Lung (tissue), 12 donors: ENCODE results near the gene S1PR3. TPM values are rescaled to one million over a fixed set of nuclear protein-coding genes. Genes with fewer than 3 reads are reported as not detected.

Experiments used
- ATAC-seq: fragments of 200-7000 bp; cut with Tn5 transposase; one replicate; pipeline ENCODE4 v1.9.1; 2020; ENCODE audit warnings: moderate number of reproducible peaks; ENCODE audit not compliant: insufficient read depth, low FRiP score
- DNase-seq, 3 donors: peaks; one replicate each; pipeline ENCODE4 v3.0.0-alpha.2; 2013 to 2017
- H3K27ac ChIP-seq, 2 donors: one replicate each; pipeline ENCODE4 v1.5.1; 2013; ENCODE audit warnings: mild to moderate bottlenecking in 2 of 2, moderate library complexity in 2 of 2, control low read depth in 1 of 2, inconsistent platforms in 1 of 2, low read depth in 1 of 2, low read length in 1 of 2
- H3K27me3 ChIP-seq, 3 donors: one replicate each; pipeline ENCODE4 v1.5.1; 2013; ENCODE audit warnings: low read length in 2 of 3; ENCODE audit not compliant: control insufficient read depth in 3 of 3, insufficient read depth in 3 of 3
- H3K36me3 ChIP-seq, 4 donors: one replicate each; pipeline ENCODE4 v1.5.1; 2013; ENCODE audit warnings: low read length in 4 of 4, mild to moderate bottlenecking in 1 of 4, moderate library complexity in 1 of 4; ENCODE audit not compliant: control insufficient read depth in 4 of 4, insufficient read depth in 4 of 4
- H3K4me1 ChIP-seq, 5 donors: one replicate each; pipeline ENCODE4 v1.5.1; 2013; ENCODE audit warnings: low read length in 5 of 5, mild to moderate bottlenecking in 2 of 5, moderate library complexity in 1 of 5; ENCODE audit not compliant: control insufficient read depth in 5 of 5, insufficient read depth in 5 of 5
- H3K4me3 ChIP-seq: one replicate; pipeline ENCODE4 v1.5.1; 2013; ENCODE audit warnings: mild to moderate bottlenecking, control low read depth, moderate library complexity
- H3K9ac ChIP-seq, 2 donors: one replicate each; pipeline ENCODE4 v1.5.1; 2013; ENCODE audit warnings: low read length in 2 of 2, control low read depth in 1 of 2; ENCODE audit not compliant: insufficient read depth in 1 of 2
- H3K9me3 ChIP-seq, 4 donors: one replicate each; pipeline ENCODE4 v1.5.1; 2013; ENCODE audit warnings: low read length in 3 of 4, mild to moderate bottlenecking in 1 of 4, moderate library complexity in 1 of 4; ENCODE audit not compliant: control insufficient read depth in 4 of 4, insufficient read depth in 3 of 4
- CTCF ChIP-seq: IDR thresholded peaks from 2 replicates; pipeline ENCODE4 v1.5.1; 2012; ENCODE audit warnings: mild to moderate bottlenecking; ENCODE audit errors: control extremely low read depth, extremely low read depth
- WGBS, 2 donors: extraction: QIAGEN DNeasy Blood & Tissue Kit; methylation state at CpG; one replicate each; pipeline ENCODE4 v1.1.7; 2013; 5-methylcytosine and 5-hydroxymethylcytosine counted together
- polyA plus RNA-seq, 2 donors: library from polyadenylated mRNA; stranded (reverse); fragments of 200-250 nt; gene quantifications; one replicate each; pipeline ENCODE4 v1.2.1, GENCODE V29; 2013
- total RNA-seq, 2 donors: library from RNA; depleted of rRNA in 1 of 2; stranded (reverse); fragments of >200 nt in 1 of 2; gene quantifications; one replicate each; pipeline ENCODE4 v1.2.1, GENCODE V29; 2014 to 2021
- donor health status: control.
- donor health status: control.
- donor health status: Bipolar disorder and iron deficiency.
- donor health status: healthy.
- donor health status: DM: yes; HTN: yes; CAD: no.

The S1PR3 gene
- total and polyA plus RNA-seq, 4 donors, result 2.8 to 38.7 (median 14.3) TPM

GRCh38 chr9:89012294-89013042 lies 21.2 kb downstream of the S1PR3 start:
- Histone ChIP-seq H3K27ac (no peak overlapping the region), H3K36me3 (peaks cover 0 to 3% (median under 1%) of the 10 kb centered on the region in 4 donors), H3K4me1 (peaks cover 0 to 4% (median 0%) of the 10 kb centered on the region in 5 donors), H3K9ac (no peak overlapping the region), H3K27me3 (no peaks in the 10 kb centered on the region), H3K4me3 (no peak overlapping the region), H3K9me3 (no peaks in the 10 kb centered on the region)
- no peak for TF ChIP-seq CTCF
- DNase-seq (no peak), ATAC-seq (no peak)
- 90 to 93% methylated on average over 13 of the region's 13 CpGs for WGBS, 2 donors

GRCh38 chr9:89013660-89014059 lies 22.4 kb downstream of the S1PR3 start:
- Histone ChIP-seq H3K36me3 (no peaks in the 10 kb centered on the region), H3K9me3 (no peaks in the 10 kb centered on the region), H3K9ac (no peak overlapping the region), H3K27me3 (no peaks in the 10 kb centered on the region), H3K4me1 (peaks cover 0 to 4% (median 0%) of the 10 kb centered on the region in 5 donors), H3K4me3 (no peak overlapping the region), H3K27ac (no peak overlapping the region)
- TF ChIP-seq CTCF, result no peak
- ATAC-seq, result no peak
- WGBS, 2 donors, result 91 to 100% methylated on average over 1 of the region's 1 CpG
- DNase-seq, result no peak

GRCh38 chr9:89014153-89014552 lies 22.9 kb downstream of the S1PR3 start:
- Histone ChIP-seq H3K27ac (no peak overlapping the region), H3K9me3 (no peaks in the 10 kb centered on the region), H3K36me3 (no peaks in the 10 kb centered on the region), H3K27me3 (no peaks in the 10 kb centered on the region), H3K9ac (no peak overlapping the region), H3K4me3 (no peak overlapping the region), H3K4me1 (peaks cover 0 to 4% (median 0%) of the 10 kb centered on the region in 5 donors)
- TF ChIP-seq CTCF, result no peak
- ATAC-seq, result no peak
- 92 to 93% methylated on average over 7 of the region's 7 CpGs for WGBS, 2 donors
- DNase-seq, result no peak
